PC-3 (cell line): ENCODE results near the gene SLC25A45. TPM values are rescaled to one million over a fixed set of nuclear protein-coding genes. Genes with fewer than 3 reads are reported as not detected.

Experiments used
- ATAC-seq: fragments of 200-7000 bp; cut with Tn5 transposase; 2 replicates; pipeline ENCODE4 v1.9.1; 2020; ENCODE audit warnings: mild to moderate bottlenecking, moderate library complexity
- BruUV-seq: library from RNA; stranded (reverse); fragments of 400-500 nt; replicated peaks from 2 replicates; lab custom pipeline; 2021; lab: Mats Ljungman, UMichigan
- CTCF ChIA-PET: fragments of 300-600 bp; sonication (Branson Sonifier 250); formaldehyde crosslinking; loops from one replicate; lab custom pipeline; 2022; ENCODE audit warnings: antibody characterized with exemption; lab: Charles Lee
- POLR2A ChIA-PET: fragments of 300-600 bp; sonication (Branson Sonifier 250); formaldehyde crosslinking; loops from one replicate; lab custom pipeline; 2022; ENCODE audit warnings: antibody characterized with exemption; ENCODE audit not compliant: unreplicated experiment; lab: Charles Lee
- DNase-seq: peaks from one replicate; pipeline ENCODE4 v3.0.0-alpha.2; 2015
- H2AFZ ChIP-seq: fragments of 300-600 bp; sonication (generic); 2 replicates; pipeline ENCODE4 v1.6.0; 2016; ENCODE audit warnings: antibody characterized with exemption, low read length
- H3F3A ChIP-seq: fragments of 300-600 bp; sonication (generic); one replicate; pipeline ENCODE4 v1.6.0; 2017; ENCODE audit warnings: antibody characterized with exemption, low read length, control low read depth, mild to moderate bottlenecking; ENCODE audit not compliant: unreplicated experiment
- H3K27ac ChIP-seq: fragments of 300-600 bp; sonication (generic); 2 replicates; pipeline ENCODE4 v1.5.1; 2016; ENCODE audit warnings: mild to moderate bottlenecking, low read length
- H3K27me3 ChIP-seq: fragments of 300-600 bp; sonication (generic); 2 replicates; pipeline ENCODE4 v1.6.1; 2016; ENCODE audit warnings: low read length, mixed read lengths
- H3K36me3 ChIP-seq: fragments of 300-600 bp; sonication (generic); 2 replicates; pipeline ENCODE4 v1.6.1; 2016; ENCODE audit warnings: low read depth, mixed run types, low read length, mixed read lengths
- H3K4me1 ChIP-seq: fragments of 300-600 bp; sonication (generic); 2 replicates; pipeline ENCODE4 v1.5.1; 2016; ENCODE audit warnings: low read length; ENCODE audit not compliant: insufficient read depth
- H3K4me2 ChIP-seq: fragments of 300-600 bp; sonication (generic); 2 replicates; pipeline ENCODE4 v1.6.0; 2016; ENCODE audit warnings: low read length
- H3K4me3 ChIP-seq: fragments of 300-600 bp; sonication (generic); 2 replicates; pipeline ENCODE4 v1.5.1; 2016; ENCODE audit warnings: mild to moderate bottlenecking, low read length, mixed read lengths
- H3K79me2 ChIP-seq: fragments of 300-600 bp; sonication (generic); 2 replicates; pipeline ENCODE4 v1.6.1; 2017; ENCODE audit warnings: low read length, mixed read lengths
- H3K9ac ChIP-seq: fragments of 300-600 bp; sonication (generic); 2 replicates; pipeline ENCODE4 v1.6.0; 2016; ENCODE audit warnings: mild to moderate bottlenecking, low read length
- H3K9me2 ChIP-seq: fragments of 300-600 bp; sonication (generic); replicated peaks from 2 replicates; pipeline ENCODE4 v1.6.1; 2016; ENCODE audit warnings: mixed run types, low read length, mixed read lengths
- H3K9me3 ChIP-seq: fragments of 300-600 bp; sonication (generic); 2 replicates; pipeline ENCODE4 v1.6.1; 2016; ENCODE audit warnings: low read length, mixed read lengths
- H4K20me1 ChIP-seq: fragments of 300-600 bp; sonication (generic); 2 replicates; pipeline ENCODE4 v1.6.1; 2016; ENCODE audit warnings: low read length, mixed read lengths
- EZH2 ChIP-seq: fragments of 300-600 bp; sonication (generic); IDR thresholded peaks from one replicate; pipeline ENCODE4 v1.6.1; 2017; ENCODE audit warnings: antibody characterized with exemption, mild to moderate bottlenecking, low read length; ENCODE audit not compliant: unreplicated experiment
- EZH2phosphoT487 ChIP-seq: fragments of 300-600 bp; sonication (generic); IDR thresholded peaks from 2 replicates; pipeline ENCODE4 v1.6.1; 2018; ENCODE audit warnings: mild to moderate bottlenecking, antibody characterized with exemption, low read length, borderline replicate concordance
- intact Hi-C: fragments of 100-400 bp; cut with micrococcal nuclease; formaldehyde crosslinking; loops from 2 replicates; pipeline ENCODE4 v1.9.0; 2023
- total RNA-seq: library from RNA; depleted of rRNA; stranded (reverse); fragments of >200 nt; gene quantifications from 2 replicates; pipeline ENCODE4 v1.2.3, GENCODE V29; 2014
- TF ChIP-seq, protein P1 (sequence below): fragments of 300-600 bp; sonication (generic); conservative IDR thresholded peaks from 2 replicates; pipeline ENCODE4 v1.5.1; 2017; ENCODE audit warnings: antibody characterized with exemption, low read depth, mild to moderate bottlenecking, low read length

The SLC25A45 gene
- total RNA-seq, 1 experiment from 2014 or later = 12.7 TPM

- Histone ChIP-seq H3K4me1 (peaks cover 53% of the 10 kb centered on the region), H3K27ac (peak overlapping the region; percentile 99), H2AFZ (no peak overlapping the region), H3K9me3 (no peaks in the 10 kb centered on the region), H3K27me3 (no peaks in the 10 kb centered on the region), H3K9me2 (no peaks in the 10 kb centered on the region), H3K4me3 (peak overlapping the region; percentile 41), H4K20me1 (peaks cover 12% of the 10 kb centered on the region), H3K79me2 (peaks cover 32% of the 10 kb centered on the region), H3K36me3 (peaks cover 11% of the 10 kb centered on the region), H3F3A (peaks cover 15% of the 10 kb centered on the region), H3K9ac (peak overlapping the region; percentile 92), H3K4me2 (peak overlapping the region; percentile 75)
- ChIA-PET POLR2A (interaction anchor here (0.6 to 1.9 kb wide), 3 partner anchors 48 to 86 kb away, joined by 3 to 5 read pairs (median 5); partner anchors contain the start of gene MALAT1), CTCF (interaction anchor here (0.6 to 1.0 kb wide), 4 partner anchors 14 to 80 kb away, joined by 3 to 15 read pairs (median 4); partner anchors contain the start of gene MALAT1)
- intact Hi-C loops = no loop called here
- no TSS peak for BruUV-seq
- DNase-seq (peak; percentile 98), ATAC-seq (peak; percentile 25)
- TF ChIP-seq EZH2phosphoT487 = no peak; the same call in none of the 2 replicates
- no peak for TF ChIP-seq EZH2
- TF ChIP-seq, protein P1, sequence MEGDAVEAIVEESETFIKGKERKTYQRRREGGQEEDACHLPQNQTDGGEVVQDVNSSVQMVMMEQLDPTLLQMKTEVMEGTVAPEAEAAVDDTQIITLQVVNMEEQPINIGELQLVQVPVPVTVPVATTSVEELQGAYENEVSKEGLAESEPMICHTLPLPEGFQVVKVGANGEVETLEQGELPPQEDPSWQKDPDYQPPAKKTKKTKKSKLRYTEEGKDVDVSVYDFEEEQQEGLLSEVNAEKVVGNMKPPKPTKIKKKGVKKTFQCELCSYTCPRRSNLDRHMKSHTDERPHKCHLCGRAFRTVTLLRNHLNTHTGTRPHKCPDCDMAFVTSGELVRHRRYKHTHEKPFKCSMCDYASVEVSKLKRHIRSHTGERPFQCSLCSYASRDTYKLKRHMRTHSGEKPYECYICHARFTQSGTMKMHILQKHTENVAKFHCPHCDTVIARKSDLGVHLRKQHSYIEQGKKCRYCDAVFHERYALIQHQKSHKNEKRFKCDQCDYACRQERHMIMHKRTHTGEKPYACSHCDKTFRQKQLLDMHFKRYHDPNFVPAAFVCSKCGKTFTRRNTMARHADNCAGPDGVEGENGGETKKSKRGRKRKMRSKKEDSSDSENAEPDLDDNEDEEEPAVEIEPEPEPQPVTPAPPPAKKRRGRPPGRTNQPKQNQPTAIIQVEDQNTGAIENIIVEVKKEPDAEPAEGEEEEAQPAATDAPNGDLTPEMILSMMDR = no peak
These were observed 36.4 kb upstream of the SLC25A45 start for GRCh38 chr11:65418681-65419459.

- ATAC-seq (no peak; the same call in 1 of the 2 replicates), DNase-seq (no peak)
- H3K4me3 ChIP-seq = no peak overlapping the region
- H3K79me2 ChIP-seq = peaks cover 27% of the 10 kb centered on the region
- H3K9me3 ChIP-seq = no peaks in the 10 kb centered on the region
- ChIA-PET CTCF (interaction anchor here (0.6 kb wide), 2 partner anchors 14 to 80 kb away, joined by 4 read pairs; partner anchors contain the start of gene MALAT1), POLR2A (interaction anchor here (0.5 to 1.9 kb wide), 3 partner anchors 81 to 442 kb away, joined by 3 to 5 read pairs (median 3); partner anchors contain the start of genes MALAT1 and MUS81)
- intact Hi-C loops = no loop called here
- H3K27ac ChIP-seq = peak overlapping the region; percentile 99
- no peaks in the 10 kb centered on the region for H3K27me3 ChIP-seq
- peaks cover 6% of the 10 kb centered on the region for H4K20me1 ChIP-seq
- H2AFZ ChIP-seq = no peak overlapping the region
- H3K9ac ChIP-seq = peak overlapping the region; percentile 92
- H3F3A ChIP-seq = peaks cover 9% of the 10 kb centered on the region
- peaks cover 9% of the 10 kb centered on the region for H3K36me3 ChIP-seq
- peak overlapping the region; percentile 75 for H3K4me2 ChIP-seq
- TF ChIP-seq EZH2 = no peak
- no peak for TF ChIP-seq EZH2phosphoT487
- TF ChIP-seq, protein P1 = no peak
- peaks cover 53% of the 10 kb centered on the region for H3K4me1 ChIP-seq
- TSS peak; percentile 5 for BruUV-seq
- H3K9me2 ChIP-seq = no peaks in the 10 kb centered on the region
These were observed 35.9 kb upstream of the SLC25A45 start for GRCh38 chr11:65418431-65418680.
